Activated CD8-positive, alpha-beta memory T cell treated with anti-CD3 and anti-CD28 coated beads for 24 hours (primary cell): Measurements from ENCODE around the gene BCAR3.
"Not testable (repeated sequence)": the region's sequence is repeated elsewhere in the genome, so short reads cannot be mapped to it uniquely, and the experiment has no call there.

Source experiments
- DNase-seq: peaks from one replicate; pipeline ENCODE4 v3.0.0-alpha.2; 2020

BCAR3 gene

DNA sequence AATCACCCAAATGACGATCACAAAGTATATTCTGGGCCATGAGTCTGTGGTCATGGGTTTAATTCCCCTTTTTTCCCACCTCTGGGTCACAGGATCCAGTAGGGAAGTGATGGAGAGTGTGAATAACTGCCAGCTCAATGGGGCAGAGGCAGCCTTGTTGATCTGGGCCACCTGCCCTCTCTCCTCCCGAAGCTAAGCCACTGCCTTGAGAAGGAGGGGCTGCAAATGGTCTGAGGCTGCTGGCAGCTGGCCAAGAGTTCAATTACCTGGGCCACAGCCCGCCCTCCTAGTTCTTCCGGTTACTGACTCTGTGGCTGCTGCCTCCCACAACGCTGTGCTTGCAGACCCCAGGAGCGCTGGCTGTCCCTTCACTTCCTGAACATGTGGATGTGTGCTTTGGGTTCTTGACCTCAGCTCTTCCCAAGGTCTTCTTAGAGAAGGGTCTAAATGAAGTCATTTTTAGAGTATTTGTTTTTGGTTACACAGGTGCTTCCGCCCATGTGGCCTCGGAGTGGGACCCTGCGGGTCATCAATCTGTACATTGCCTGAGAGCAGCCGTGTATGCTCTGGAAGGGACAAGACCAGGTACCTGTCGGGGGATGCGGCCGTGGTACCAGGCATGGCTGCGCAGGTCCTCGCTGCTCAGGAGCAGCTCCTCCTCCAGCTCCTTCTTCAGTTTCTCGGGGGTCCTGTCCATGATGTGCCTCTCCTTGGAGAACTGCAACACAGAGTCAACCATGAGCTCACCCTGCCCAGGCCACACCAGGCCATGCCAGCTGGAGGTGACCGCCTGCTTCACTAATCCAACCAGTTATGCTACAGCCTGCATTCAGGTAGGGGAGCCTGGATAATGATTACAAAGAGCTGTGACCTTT is 89.7 kb downstream of the BCAR3 start:
- DNase-seq = peak; percentile 64

DNA sequence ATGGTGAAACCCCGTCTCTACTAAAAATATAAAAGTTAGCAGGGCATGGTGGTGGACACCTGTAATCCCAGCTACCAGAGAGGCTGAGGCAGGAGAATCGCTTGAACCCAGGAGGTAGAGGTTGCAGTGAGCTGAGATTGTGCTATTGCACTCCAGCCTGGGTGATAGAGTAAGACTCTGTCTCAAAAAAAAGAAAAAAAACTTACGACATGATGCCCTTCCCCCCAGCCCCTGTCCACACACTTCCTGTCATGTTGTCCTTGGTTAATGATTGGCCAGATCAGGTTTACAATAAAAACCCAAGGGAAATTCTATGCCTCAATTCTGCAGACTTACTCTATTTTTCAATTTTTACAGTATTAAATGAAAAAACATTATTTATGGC is 90.4 kb downstream of the BCAR3 start:
- DNase-seq = not testable (repeated sequence)

DNA sequence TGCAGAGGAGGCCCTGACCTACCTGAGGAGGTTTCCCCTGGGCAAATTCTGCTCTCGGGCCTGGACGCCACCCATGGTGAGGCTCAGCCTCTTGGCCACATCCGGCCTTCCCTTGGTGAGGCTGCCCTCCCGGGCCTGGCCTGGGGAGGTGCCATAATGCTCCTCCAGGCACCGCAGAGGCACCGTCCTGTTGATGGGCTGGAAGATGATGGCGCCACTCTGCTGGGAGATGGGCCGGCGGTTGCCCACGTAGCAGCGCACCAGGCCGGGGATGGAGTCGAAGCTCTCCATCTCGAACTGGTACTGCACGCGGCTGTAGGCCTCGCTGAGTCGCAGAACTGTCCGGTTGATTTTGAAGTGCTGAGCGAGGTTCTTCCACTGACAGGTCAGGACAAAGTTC is 92.7 kb downstream of the BCAR3 start:
- no peak for DNase-seq

DNA sequence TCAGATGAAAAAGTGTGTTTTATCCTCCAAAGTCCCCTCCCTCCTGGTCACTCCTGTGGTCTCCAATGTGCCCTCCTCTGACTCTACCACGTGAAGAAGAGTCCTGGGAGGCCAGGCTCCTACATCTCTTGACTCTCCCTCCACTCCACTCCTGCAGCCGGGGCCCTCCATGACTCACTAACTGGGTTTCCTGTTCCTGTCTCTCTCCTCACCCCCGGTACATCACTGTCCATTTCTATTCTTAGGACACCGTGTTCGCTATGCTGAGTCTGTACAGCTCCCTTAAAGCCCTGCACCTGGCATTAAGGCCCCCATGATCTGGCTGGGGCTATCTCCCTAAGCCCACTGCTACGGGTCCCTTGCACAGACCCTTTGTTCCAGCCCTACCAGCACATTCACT is 93.4 kb downstream of the BCAR3 start:
- no peak for DNase-seq

DNA sequence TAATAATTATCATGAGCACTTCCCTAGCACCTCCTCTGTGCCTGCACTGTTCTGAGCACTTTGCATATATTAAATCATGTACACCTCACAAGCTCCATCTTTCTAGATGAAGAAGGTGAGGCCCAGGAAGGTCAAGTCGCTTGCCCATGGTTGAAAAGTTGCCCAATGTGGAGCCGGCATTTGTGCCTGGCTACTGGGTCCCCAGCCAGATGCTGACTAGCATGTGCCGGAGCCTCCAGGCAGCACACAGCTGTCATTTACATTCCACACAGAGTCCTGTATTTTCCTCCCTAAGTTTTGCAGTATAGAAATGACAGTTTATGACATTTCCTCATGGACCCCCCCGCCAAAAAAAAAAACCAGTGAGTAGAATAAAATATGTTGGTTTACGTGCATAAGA is 94.3 kb downstream of the BCAR3 start:
- no peak for DNase-seq

DNA sequence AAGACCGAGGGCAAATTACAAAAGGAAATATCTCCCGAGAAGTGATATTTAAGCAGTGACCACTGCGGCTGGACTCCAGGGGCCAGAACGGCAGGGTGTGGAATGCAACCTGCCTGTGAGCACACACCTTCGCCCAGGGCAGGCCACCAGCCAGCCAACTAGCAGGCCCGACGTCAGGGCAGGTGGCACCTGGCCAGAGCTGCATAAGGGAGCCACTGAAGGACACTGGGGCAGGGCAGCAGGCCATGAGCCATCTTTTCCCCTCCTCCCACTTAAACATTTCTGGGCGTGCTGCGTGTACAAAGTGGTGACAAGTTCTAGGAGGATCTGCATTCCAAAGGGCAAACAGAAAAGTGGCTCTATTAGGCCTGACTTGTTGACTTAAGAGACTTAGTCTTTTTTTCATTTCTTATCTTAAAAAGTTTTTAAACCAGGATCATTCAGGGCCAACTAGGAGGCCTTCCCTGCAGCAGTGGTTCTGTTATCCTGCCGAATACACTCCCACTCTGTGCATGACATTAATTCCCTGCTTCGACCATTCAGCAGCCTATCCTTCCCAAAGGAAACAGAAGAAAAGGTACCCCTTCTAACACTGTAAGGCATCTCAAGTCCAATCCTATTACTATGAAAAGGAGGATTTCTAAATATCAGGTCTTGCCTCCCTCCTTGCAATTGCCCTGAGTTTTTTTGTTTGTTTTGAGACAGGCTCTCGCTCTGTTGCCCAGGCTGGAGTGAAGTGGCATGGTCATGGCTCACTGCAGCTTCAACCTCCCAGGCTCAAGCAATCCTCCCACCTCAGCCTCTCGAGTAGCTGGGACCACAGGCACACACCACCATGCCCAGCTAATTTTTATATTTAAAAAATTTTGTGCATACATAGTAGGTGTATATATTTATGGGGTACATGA is 96.3 kb downstream of the BCAR3 start:
- no peak for DNase-seq

DNA sequence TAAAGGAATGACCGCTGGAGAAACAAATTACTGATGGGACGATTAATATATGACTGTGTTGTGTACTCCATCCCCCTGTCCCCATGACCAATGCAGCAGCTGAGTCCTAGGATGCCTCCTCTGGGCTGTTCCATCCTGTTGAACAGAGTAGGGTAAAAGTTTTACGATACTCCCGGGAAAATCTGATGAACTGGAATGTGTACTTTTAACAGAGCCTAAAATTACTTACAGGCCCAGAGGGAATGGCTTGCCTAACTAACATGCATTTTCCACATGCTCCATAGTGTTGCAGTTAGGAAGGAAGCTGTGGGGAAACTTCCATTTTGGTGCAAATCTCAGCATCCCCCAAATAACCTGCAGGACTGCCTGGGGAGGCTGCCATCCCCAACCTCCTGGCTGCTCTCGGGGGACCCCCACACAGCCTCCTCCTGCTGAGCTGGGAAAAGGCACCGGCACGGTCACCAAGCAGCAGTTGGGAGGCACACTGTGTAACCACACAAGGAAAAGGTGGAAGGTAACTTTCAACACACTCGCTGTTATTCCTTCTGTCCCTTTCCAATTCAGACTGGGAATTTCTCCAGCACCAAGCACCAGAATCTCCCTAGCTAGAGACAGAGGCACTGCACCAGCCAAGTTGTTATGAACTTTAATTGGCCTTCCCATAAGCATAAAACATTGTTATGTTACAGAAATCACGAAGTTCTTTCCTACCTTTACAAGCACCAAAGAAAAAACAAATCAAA is 97.2 kb downstream of the BCAR3 start:
- DNase-seq = no peak

DNA sequence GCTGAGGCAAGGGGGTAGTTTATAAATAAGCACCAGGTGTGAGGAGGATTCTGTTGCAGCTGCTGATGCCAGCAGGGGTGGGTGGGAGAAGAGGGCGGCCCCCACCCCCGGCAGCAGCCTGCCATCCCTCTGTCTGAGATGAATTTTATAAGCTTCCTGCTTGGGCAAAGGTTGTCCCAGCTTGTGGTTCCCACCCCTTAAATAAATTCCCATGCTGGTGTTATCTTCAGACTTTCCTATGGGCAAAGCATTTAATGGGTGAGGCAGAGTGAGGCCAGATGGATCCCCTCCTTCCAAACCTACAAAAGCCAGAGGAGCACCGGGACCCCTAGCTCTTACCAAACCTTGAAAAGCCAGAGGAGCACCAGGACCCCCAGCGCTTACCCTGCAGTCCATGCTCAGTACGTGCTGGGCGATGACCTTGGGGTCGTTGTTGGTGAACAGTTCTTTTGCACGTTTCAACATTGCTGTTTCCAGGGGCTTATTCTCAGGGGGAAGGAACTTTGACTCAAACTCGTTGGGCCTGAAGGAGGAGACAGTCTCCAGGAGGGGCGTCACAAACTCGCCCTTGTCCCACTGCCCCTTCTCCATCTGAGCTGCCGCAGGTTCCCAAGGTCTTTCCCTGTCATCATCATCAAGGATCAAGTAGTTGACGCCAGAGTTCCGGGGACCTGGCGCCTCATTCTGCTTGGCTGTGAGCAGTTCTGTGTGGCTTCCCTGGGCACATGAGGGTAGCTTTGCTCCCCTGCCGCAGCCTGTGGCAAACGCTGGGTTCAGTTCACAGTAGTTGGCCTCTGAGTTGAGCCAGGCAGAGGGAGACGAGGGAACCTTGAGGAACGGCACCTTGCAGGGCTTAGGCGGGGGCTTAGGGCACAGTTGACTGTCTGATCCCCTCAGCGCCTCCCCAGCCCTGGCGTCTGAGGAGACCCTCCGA is 99.5 kb downstream of the BCAR3 start:
- no peak for DNase-seq

DNA sequence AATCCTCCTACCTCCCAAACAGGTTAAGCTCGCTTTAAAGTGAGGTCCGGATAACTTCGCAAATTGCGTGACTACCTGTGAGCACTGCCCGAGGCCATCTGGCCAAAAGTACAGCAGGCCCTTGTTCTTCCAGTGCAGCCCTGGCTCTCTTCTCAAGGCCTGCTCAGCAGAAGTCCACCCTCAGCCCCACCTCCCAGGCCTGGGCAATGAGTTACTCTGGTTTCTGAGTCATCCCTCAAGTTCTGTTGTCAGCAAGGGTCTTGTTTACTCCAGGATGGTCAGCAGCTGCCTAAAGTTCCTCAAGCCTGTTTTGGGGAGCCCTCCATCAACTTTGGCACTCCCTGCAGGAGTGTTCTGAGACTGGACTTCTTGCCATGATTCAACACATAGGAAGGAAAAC is 101.7 kb downstream of the BCAR3 start:
- DNase-seq = no peak

DNA sequence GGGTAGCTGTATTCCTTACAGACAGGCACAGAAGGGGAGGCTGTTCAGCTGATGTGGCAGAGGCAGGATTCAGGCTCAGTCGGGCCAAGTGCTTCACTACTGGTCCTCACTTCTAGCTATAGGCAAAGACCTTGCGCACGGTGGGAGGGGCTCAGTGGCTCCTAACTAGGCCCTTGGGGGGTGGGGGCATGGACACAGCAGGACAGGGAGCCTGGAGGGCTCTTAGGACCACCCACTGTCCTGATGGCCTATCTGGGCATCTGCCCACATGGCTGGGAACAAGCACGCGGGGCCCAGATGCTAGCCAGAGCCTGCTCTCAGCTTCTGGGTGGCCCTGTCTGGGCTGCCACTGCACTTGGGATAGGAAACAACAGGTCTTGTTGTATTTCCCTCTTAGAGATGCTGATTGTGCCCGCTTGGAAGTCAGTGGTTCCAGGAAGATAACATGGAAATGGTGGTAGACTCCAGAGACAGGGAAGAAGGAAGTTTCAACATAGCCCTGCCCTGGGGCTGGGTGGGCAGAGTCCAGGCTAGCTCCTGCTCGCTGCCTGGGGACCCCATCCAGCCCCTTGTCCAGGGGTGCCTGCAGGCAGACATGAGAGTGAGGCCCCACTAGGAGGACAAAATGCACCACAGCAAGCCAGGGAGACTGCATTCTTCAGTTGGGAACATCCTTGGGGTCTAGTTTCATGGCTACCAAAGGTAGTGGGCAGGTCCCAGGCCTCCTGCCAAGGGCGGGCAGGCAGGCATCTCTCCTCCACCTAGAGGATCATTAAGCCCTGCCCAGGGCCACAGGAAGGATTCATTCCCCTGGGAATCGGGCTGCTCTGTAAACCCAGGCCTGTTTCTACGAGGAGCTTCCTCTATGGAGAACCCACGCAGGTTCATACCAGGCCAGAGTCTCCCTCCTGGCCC is 102.5 kb downstream of the BCAR3 start:
- no peak for DNase-seq

DNA sequence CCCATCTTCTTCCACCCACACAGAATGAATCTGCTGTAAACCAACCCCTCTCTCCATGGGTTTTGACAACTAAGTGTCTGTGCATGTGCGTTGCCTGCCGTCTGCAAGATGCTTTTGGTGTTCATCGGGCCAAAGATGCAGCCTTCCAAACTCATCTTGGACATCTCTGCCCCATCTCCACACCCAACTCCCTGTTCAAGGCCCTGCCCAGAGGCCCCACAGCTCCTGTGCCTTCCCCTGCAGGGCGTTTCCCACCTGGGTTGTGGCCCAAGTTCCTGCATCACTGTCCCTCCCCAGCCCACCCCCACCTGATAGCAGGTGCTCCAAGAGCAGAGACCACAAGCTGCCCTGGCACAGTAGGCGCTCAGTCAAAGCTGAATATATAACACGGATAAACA is 103.2 kb downstream of the BCAR3 start:
- DNase-seq = no peak

DNA sequence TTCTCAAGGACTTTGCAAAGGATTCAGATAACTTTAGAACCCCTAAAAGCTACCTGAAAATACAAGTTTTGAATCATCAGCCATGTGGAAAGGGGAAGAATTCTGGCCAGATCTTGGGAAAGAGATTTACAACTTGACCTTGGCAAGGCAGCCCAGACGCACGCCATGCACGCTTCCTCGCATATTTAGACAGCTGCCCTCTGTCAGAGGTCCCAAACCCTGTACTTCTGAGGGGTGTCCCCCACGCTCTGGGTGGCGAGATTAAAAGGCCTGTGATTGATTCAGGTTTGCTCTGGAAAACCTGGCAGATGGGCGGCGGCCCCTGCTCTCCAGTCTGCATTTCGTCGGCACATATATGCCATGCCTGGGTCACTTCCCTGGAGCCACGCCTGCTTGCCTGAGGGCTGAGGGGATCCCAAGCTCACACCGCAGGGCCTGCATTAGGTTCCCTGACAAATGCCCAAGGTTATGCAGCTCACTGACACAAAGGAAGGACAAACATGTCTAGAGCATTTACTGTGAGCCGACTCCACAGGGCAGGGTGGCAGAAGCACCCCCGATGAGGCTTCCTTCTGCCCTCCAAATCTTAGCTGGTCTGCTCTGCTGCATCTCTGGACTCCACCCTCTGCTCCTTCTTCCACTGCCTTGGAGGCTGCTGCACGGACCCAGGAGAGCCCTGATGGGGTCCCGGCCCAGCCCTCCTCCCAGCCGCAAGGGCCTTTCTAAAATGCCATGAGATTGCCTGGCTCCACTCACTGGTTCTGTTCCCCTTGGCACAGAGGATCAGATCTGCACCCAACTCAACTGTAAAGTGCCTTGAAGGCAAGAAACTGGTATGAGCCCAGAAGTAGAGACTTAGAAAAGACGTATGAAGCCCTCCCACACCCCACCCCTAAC is 103.9 kb downstream of the BCAR3 start:
- DNase-seq = no peak

DNA sequence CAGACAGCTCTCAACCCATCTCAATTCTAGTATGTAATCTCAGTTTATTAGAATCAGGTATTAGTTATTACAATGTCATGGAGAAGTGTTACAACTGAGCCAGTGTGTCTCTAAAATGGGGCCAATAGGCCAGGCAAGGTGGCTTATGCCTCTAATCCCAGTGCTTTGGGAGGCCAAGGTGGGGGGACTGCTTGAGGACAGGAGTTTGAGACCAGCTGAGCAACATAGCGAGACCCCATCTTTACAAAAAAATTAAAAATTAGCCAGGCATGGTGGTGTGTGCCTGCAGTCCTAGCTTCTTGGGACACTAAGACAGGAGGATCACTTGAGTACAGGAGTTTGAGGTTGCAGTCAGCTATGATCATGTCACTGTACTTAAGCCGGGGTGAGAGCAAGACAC is 104.9 kb downstream of the BCAR3 start:
- DNase-seq = no peak

DNA sequence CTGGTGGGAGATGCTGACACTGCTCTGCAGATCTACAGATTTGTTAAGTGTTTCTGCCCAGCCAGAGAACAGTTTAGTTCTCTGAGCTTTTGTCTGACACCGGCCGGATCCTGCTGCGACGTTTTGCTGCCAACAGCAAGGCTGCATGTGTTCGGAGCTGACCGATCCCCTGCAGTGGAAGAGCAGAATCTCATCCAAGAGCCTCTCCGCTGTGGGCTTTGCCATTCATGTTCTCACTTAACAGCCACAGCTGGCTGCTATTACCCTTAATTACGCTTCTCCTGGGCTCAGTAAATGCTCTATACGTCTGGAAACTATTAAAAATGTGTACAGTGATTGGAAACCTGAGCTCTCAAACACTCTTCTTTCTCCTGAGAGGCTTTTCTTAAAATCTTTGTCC is 105.3 kb downstream of the BCAR3 start:
- DNase-seq = no peak

DNA sequence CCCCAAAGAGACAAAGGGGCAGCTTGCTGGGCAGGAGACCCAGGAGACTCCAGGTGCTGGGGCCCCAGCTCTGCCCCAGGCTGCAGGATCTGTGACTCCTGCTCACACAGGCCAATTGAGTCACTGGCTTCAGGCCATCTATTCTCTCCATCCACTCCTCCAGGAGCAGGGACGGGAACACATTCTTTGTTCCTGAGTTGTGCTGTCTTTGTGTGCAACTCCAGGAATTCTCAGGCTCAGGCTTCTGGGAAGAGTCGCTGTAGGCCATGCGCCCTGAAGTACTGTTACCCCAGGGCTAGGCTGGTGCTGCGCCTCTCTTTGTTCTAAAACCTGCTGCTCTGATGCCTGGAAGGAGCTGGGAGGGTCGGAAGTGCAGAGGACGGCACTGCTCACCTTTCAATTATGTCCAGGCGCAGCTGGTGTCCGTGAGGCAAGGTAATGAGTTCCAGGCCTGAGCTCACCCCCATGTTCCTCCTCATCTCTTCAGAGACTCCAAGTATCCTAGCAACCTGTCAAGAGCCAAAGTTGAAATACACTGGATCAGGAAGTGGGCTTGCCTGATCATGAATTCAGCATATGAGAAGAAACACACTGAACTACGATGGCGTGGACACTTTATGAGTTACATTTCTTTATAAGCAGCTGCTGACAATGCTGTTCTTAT is 105.9 kb downstream of the BCAR3 start:
- DNase-seq = no peak

DNA sequence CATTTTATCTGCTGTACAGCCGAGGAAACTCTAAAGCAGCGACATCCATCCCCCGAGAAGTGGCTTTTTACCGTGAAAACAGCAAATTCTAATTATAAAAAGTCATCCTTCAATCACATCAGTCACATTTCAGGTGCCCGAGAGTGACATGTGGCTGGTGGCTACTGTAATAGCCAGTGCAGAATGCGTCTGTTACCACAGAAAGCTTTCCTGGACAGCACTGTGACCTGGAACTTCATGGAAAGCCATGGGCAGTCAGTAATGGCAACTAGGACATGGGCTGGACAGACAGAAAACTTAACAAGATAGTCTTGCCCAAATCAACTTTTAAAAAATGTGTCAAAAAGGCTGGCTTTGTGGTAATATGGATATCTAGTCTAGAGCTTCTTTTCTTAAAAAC is 106.6 kb downstream of the BCAR3 start:
- DNase-seq = no peak

DNA sequence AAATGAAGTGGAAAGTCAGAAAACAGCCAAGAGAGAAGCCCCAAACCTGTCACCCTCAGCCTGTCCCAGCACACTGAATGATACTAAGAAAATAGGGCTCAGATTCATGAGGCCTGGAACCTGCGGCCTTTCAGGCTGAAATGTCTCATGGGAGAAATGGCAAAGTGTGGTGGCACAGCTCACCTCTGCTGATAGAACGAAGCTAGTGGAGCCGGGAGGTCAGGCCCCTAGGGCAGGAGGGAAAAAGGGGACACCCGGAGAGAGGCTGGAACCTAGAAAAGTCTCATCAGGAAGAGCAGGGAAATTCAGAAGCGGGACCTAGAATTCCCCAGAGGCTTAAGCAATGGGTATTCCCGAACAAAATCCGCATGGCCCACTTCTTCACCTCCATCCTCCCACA is 107.1 kb downstream of the BCAR3 start:
- no peak for DNase-seq

DNA sequence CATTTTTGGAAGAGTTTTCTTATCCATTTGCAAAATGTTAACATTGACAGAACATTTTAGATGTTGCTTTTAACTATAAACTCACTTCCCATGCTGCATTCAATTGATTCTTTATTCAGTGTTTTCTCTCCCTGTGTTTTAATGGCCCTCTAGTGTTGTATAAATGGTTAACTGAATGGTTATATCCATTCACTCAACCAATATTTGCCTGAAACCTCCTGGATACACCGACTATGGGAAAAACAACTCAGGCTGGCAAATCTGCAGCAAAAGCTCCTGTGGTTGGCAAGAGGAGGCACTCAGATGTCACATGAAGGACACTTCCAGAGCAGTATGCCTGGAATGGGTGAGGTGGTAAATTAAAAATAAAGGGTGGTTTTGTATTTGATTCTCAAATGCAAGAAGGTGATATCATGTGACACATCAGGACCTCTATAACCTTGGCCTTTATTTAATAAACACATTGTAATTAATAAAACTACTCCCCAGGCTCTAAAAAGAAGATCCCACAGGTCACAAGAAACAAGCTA is 107.6 kb downstream of the BCAR3 start:
- DNase-seq = no peak
